Osteocyte (in vitro differentiated cells): ENCODE results near the gene PRKACG. TPM values are rescaled to one million over a fixed set of nuclear protein-coding genes. Genes with fewer than 3 reads are reported as not detected.

ENCODE experiments used
- DNase-seq: peaks from one replicate; pipeline ENCODE4 v3.0.0; 2021; ENCODE audit warnings: mixed read lengths; ENCODE audit not compliant: unreplicated experiment; ENCODE audit errors: extremely low spot score
- H3K27ac Mint-ChIP-seq: one replicate; pipeline ENCODE4 v1.8.0; 2021; ENCODE audit warnings: mild to moderate bottlenecking, mixed read lengths; ENCODE audit not compliant: unreplicated experiment
- H3K27me3 Mint-ChIP-seq: one replicate; pipeline ENCODE4 v1.8.0; 2021; ENCODE audit warnings: mixed read lengths; ENCODE audit not compliant: unreplicated experiment
- H3K36me3 Mint-ChIP-seq: one replicate; pipeline ENCODE4 v1.8.0; 2021; ENCODE audit warnings: mixed read lengths; ENCODE audit not compliant: unreplicated experiment
- H3K4me1 Mint-ChIP-seq: one replicate; pipeline ENCODE4 v1.8.0; 2021; ENCODE audit warnings: mixed read lengths; ENCODE audit not compliant: unreplicated experiment
- H3K4me3 Mint-ChIP-seq: one replicate; pipeline ENCODE4 v1.8.0; 2021; ENCODE audit warnings: mild to moderate bottlenecking, moderate library complexity, mixed read lengths; ENCODE audit not compliant: unreplicated experiment
- H3K9me3 Mint-ChIP-seq: one replicate; pipeline ENCODE4 v1.8.0; 2021; ENCODE audit warnings: mixed read lengths; ENCODE audit not compliant: unreplicated experiment
- CTCF ChIP-seq: fragments of 200-600 bp; sonication (generic); IDR thresholded peaks from 2 replicates; pipeline ENCODE4 v1.5.0; 2021; ENCODE audit warnings: antibody characterized with exemption, mild to moderate bottlenecking, moderate library complexity
- total RNA-seq: library from RNA; stranded (reverse); gene quantifications from 2 replicates; pipeline ENCODE4 v1.2.1, GENCODE V29; 2021

Gene PRKACG
- total RNA-seq, 1 donor from 2014 or later: not detected

- TF ChIP-seq CTCF: no peak
- peak overlapping the region; percentile 67 for H3K27ac Mint-ChIP-seq
- H3K4me3 Mint-ChIP-seq: no peak overlapping the region
- DNase-seq: no peak
- no peaks in the 10 kb centered on the region for H3K27me3 Mint-ChIP-seq
- H3K9me3 Mint-ChIP-seq: no peaks in the 10 kb centered on the region
- peaks cover 3% of the 10 kb centered on the region for H3K36me3 Mint-ChIP-seq
- peaks cover 50% of the 10 kb centered on the region for H3K4me1 Mint-ChIP-seq
Measured at GRCh38 chr9:69044240-69045219, 30.6 kb upstream of the PRKACG start.

GRCh38 chr9:69040646-69041045, 26.7 kb upstream of the PRKACG start:
- H3K27ac Mint-ChIP-seq: no peak overlapping the region
- H3K36me3 Mint-ChIP-seq: no peaks in the 10 kb centered on the region
- no peak for DNase-seq
- TF ChIP-seq CTCF: no peak
- H3K27me3 Mint-ChIP-seq: no peaks in the 10 kb centered on the region
- H3K9me3 Mint-ChIP-seq: no peaks in the 10 kb centered on the region
- no peak overlapping the region for H3K4me3 Mint-ChIP-seq
- peaks cover 38% of the 10 kb centered on the region for H3K4me1 Mint-ChIP-seq

- Mint-ChIP-seq H3K4me1 (peaks cover 14% of the 10 kb centered on the region), H3K27me3 (no peaks in the 10 kb centered on the region), H3K27ac (peak overlapping the region; percentile 67), H3K9me3 (no peaks in the 10 kb centered on the region), H3K4me3 (peak overlapping the region; percentile 95), H3K36me3 (no peaks in the 10 kb centered on the region)
- DNase-seq: no peak
- TF ChIP-seq CTCF: no peak
Measured at GRCh38 chr9:69036799-69037198, 22.9 kb upstream of the PRKACG start.

- Mint-ChIP-seq H3K4me3 (peak overlapping the region; percentile 95), H3K4me1 (peaks cover 14% of the 10 kb centered on the region), H3K27ac (peak overlapping the region; percentile 67), H3K36me3 (no peaks in the 10 kb centered on the region), H3K27me3 (no peaks in the 10 kb centered on the region), H3K9me3 (no peaks in the 10 kb centered on the region)
- no peak for TF ChIP-seq CTCF
- no peak for DNase-seq
Measured at GRCh38 chr9:69036309-69036708, 22.4 kb upstream of the PRKACG start.
